CD8-positive, alpha-beta memory T cell (primary cell): ENCODE measurements around the gene TIMM50. TPM values are rescaled to one million over a fixed set of nuclear protein-coding genes. Genes with fewer than 3 reads are reported as not detected.
A peak's percentile ranks its signal among the peaks of the same experiment; 100 is the strongest.

ENCODE experiments used
- CTCF ChIA-PET: fragments of 350-600 bp; sonication (Branson Sonifier 250); formaldehyde crosslinking; loops from one replicate; lab custom pipeline; 2021; ENCODE audit warnings: antibody characterized with exemption; lab: Charles Lee
- POLR2A ChIA-PET: fragments of 350-600 bp; sonication (Branson Sonifier 250); formaldehyde crosslinking; loops from one replicate; lab custom pipeline; 2021; ENCODE audit warnings: antibody characterized with exemption; lab: Charles Lee
- DNase-seq, 5 donors: peaks; one replicate each; pipeline versions ENCODE4 v3.0.0 to v3.0.0-alpha.2; 2020 to 2022; ENCODE audit warnings: mixed read lengths in 1 of 5
- H3K27ac ChIP-seq: one replicate; pipeline ENCODE4 v1.7.0; 2013; ENCODE audit warnings: low read depth, mild to moderate bottlenecking, low read length, moderate library complexity
- H3K27me3 ChIP-seq: 2 replicates; pipeline ENCODE4 v1.7.0; 2013; ENCODE audit warnings: low read length, mild to moderate bottlenecking; ENCODE audit not compliant: insufficient read depth, poor library complexity, severe bottlenecking
- H3K36me3 ChIP-seq: 2 replicates; pipeline ENCODE4 v1.7.0; 2013; ENCODE audit warnings: mild to moderate bottlenecking, low read length, moderate library complexity; ENCODE audit not compliant: insufficient read depth
- H3K4me1 ChIP-seq: 2 replicates; pipeline ENCODE4 v1.7.0; 2013; ENCODE audit warnings: mild to moderate bottlenecking, low read length, moderate library complexity; ENCODE audit not compliant: insufficient read depth
- H3K4me3 ChIP-seq: 2 replicates; pipeline ENCODE4 v1.7.0; 2013; ENCODE audit warnings: mild to moderate bottlenecking, low read length
- H3K9me3 ChIP-seq: 2 replicates; pipeline ENCODE4 v1.7.0; 2013; ENCODE audit warnings: mild to moderate bottlenecking, low read length
- H3K27ac Mint-ChIP-seq, 8 donors: one replicate each; pipeline ENCODE4 v1.8.0; 2020 to 2021; ENCODE audit warnings: mixed read lengths in 8 of 8, mild to moderate bottlenecking in 6 of 8, inconsistent platforms in 3 of 8, moderate library complexity in 3 of 8
- H3K27me3 Mint-ChIP-seq, 2 donors: one replicate each; pipeline ENCODE4 v1.8.0; 2020 to 2021; ENCODE audit warnings: mixed read lengths in 2 of 2, mild to moderate bottlenecking in 1 of 2, moderate library complexity in 1 of 2
- H3K36me3 Mint-ChIP-seq, 3 donors: one replicate each; pipeline ENCODE4 v1.8.0; 2020 to 2021; ENCODE audit warnings: mixed read lengths in 3 of 3, inconsistent platforms in 1 of 3, mild to moderate bottlenecking in 1 of 3
- H3K4me1 Mint-ChIP-seq, 3 donors: one replicate each; pipeline ENCODE4 v1.8.0; 2020 to 2021; ENCODE audit warnings: mixed read lengths in 3 of 3, inconsistent platforms in 1 of 3, mild to moderate bottlenecking in 1 of 3
- H3K4me3 Mint-ChIP-seq, 7 donors: one replicate each; pipeline ENCODE4 v1.8.0; 2020 to 2021; ENCODE audit warnings: mixed read lengths in 7 of 7, mild to moderate bottlenecking in 6 of 7, moderate library complexity in 4 of 7, inconsistent platforms in 2 of 7
- H3K9me3 Mint-ChIP-seq, 5 donors: one replicate each; pipeline ENCODE4 v1.8.0; 2020 to 2022; ENCODE audit warnings: mixed read lengths in 5 of 5, mild to moderate bottlenecking in 3 of 5, moderate library complexity in 2 of 5, inconsistent platforms in 1 of 5
- polyA plus RNA-seq: library from polyadenylated mRNA; unstranded; fragments of 300-500 nt; fragmentation: Illumina TruSeq; gene quantifications from one replicate; pipeline ENCODE4 v1.2.3, GENCODE V29; 2021
- total RNA-seq, 2 experiments: library from RNA; stranded (reverse); gene quantifications; one replicate each; pipeline ENCODE4 v1.2.3, GENCODE V29; 2021

The TIMM50 gene
- total and polyA plus RNA-seq, 3 experiments from 2014 or later = 47.3 to 137 (median 131) TPM

DNA sequence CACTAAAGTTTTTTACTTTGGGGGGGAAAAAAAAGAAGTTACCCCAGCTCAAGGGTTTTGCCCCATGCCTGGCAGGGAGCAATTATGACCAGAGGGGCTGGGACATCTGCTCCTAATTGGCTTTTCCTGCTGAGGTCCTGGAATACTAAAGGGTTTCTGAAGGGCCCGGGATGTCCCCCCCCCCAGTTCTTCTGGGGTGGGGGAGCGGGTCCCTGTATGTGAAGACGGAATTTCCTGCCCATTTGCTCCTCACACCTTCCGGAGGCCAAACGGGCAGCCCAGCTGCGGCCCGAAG is 17.0 kb downstream of the TIMM50 start:
- H3K27me3 Mint-ChIP-seq = peaks cover 28 to 43% of the 10 kb centered on the region in 2 donors
- CTCF ChIA-PET = interaction anchor here (0.7 to 1.5 kb wide), 2 partner anchors 35 to 57 kb away, joined by 3 to 8 read pairs; partner anchors contain the start of gene EID2B
- peak overlapping the region in 1 of 7 donors; percentile 59 for H3K4me3 Mint-ChIP-seq
- Histone ChIP-seq H3K9me3 (no peaks in the 10 kb centered on the region), H3K27me3 (peaks cover 25% of the 10 kb centered on the region), H3K27ac (no peak overlapping the region), H3K4me3 (no peak overlapping the region), H3K4me1 (peaks cover 15% of the 10 kb centered on the region), H3K36me3 (no peaks in the 10 kb centered on the region)
- DNase-seq = no peak
- H3K27ac Mint-ChIP-seq = no peak overlapping the region
- peaks cover 0 to 4% (median 0%) of the 10 kb centered on the region in 5 donors for H3K9me3 Mint-ChIP-seq
- H3K36me3 Mint-ChIP-seq = peaks cover 0 to 2% (median 0%) of the 10 kb centered on the region in 3 donors
- peaks cover 13 to 23% (median 18%) of the 10 kb centered on the region in 3 donors for H3K4me1 Mint-ChIP-seq
- POLR2A ChIA-PET = no interaction called here

DNA sequence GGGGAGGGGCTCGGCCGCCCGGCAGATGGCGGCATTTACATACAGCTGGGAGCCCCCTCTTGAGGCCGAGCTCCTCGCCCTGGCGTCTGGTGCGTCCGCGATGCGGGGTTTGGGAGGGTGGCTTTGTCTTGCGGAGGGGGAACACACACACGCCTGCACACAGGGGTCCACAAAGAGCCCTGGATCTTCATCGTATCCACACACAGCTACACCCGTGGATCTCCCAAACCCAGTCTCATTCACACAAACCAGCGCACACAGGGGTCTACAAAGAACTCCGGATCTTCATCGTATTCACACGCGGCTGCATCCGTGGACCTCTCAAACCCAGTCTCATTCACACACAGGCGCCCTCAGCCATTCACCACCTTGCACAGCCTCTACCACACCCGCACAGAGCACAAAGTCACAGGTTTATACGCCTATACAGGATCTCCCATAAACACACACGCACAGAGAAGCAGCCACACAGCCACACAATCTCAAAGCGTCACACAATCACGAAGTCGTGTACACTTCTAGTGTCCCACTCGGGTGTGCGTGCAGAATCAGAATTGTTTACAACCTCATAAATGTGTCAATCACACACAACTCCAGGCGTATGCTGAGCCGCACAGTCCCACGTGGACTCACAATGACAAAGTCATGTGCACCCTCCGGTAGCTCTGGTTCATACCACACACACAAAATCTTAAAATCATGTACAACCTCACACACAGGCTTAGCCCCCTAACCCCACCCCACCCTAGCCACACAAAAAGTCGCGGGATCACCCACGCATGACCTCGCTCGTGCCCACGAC is 17.6 kb downstream of the TIMM50 start:
- H3K27ac ChIP-seq = no peak overlapping the region
- Mint-ChIP-seq H3K4me1 (peaks cover 15 to 25% (median 18%) of the 10 kb centered on the region in 3 donors), H3K4me3 (peak overlapping the region; percentile 25 to 89 (median 59)), H3K9me3 (peaks cover 0 to 4% (median 0%) of the 10 kb centered on the region in 5 donors), H3K36me3 (no peaks in the 10 kb centered on the region), H3K27me3 (peaks cover 29 to 45% of the 10 kb centered on the region in 2 donors), H3K27ac (peak overlapping the region in 1 of 8 donors; percentile 36)
- no peak for DNase-seq
- H3K4me1 ChIP-seq = peaks cover 18% of the 10 kb centered on the region
- ChIA-PET CTCF (interaction anchor here (0.5 to 1.5 kb wide), 3 partner anchors 35 to 80 kb away, joined by 3 to 8 read pairs (median 3); partner anchors contain the start of gene EID2B), POLR2A (interaction anchor here (0.5 kb wide), 1 partner anchor 16 kb away, joined by 5 read pairs; no protein-coding TSS in a partner anchor)
- peaks cover 25% of the 10 kb centered on the region for H3K27me3 ChIP-seq
- no peaks in the 10 kb centered on the region for H3K9me3 ChIP-seq
- peak overlapping the region; percentile 26 for H3K4me3 ChIP-seq
- no peaks in the 10 kb centered on the region for H3K36me3 ChIP-seq

DNA sequence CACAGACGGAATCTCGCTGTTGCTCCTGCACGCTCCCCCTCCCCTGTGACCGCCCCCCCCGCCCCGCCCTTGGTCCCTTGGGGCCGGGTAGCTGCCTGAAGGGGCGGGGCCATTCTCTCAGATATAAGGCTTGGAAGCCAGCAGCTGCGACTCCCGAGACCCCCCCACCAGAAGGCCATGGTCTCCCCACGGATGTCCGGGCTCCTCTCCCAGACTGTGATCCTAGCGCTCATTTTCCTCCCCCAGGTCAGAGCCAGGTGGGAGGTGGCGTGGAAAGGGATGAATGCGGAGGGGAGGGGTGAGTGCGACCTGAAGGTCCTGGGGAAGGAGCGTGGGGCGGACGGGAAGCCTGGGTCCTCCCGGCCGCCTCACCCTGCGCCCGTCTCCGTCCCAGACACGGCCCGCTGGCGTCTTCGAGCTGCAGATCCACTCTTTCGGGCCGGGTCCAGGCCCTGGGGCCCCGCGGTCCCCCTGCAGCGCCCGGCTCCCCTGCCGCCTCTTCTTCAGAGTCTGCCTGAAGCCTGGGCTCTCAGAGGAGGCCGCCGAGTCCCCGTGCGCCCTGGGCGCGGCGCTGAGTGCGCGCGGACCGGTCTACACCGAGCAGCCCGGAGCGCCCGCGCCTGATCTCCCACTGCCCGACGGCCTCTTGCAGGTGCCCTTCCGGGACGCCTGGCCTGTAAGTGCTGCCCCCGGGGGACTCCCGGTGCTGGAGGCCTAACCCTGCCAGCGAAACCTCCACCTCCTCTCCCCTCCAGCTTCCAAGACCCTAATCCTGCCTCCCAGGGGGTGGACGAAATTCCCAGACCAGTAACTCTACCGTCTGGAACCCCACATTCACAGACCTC is 18.4 kb downstream of the TIMM50 start, which contains the start of gene DLL3:
Gene DLL3, plus strand, starts transcription at position 150 of the 845 bp plus-strand sequence. Its CDS starts 28 bp downstream, at position 178.
- H3K4me1 Mint-ChIP-seq = peaks cover 18 to 29% (median 19%) of the 10 kb centered on the region in 3 donors
- ChIA-PET CTCF (interaction anchor here (1.0 to 1.5 kb wide), 2 partner anchors 21 to 34 kb away, joined by 3 to 8 read pairs; partner anchors contain the start of gene EID2B), POLR2A (interaction anchor here (0.7 kb wide), 1 partner anchor 244 kb away, joined by 4 read pairs; no protein-coding TSS in a partner anchor)
- DNase-seq = no peak
- no peaks in the 10 kb centered on the region for H3K36me3 ChIP-seq
- peaks cover 26% of the 10 kb centered on the region for H3K27me3 ChIP-seq
- H3K9me3 Mint-ChIP-seq = peaks cover 0 to 4% (median 0%) of the 10 kb centered on the region in 5 donors
- H3K27ac Mint-ChIP-seq = peak within 1 kb of the TSS in 2 of 8 donors; percentile 17 to 53
- H3K4me1 ChIP-seq = peaks cover 21% of the 10 kb centered on the region
- H3K4me3 ChIP-seq = peak within 1 kb of the TSS; percentile 26
- peaks cover 35 to 54% of the 10 kb centered on the region in 2 donors for H3K27me3 Mint-ChIP-seq
- peak within 1 kb of the TSS; percentile 49 to 89 (median 62) for H3K4me3 Mint-ChIP-seq
- H3K36me3 Mint-ChIP-seq = no peaks in the 10 kb centered on the region
- no peak within 1 kb of the TSS for H3K27ac ChIP-seq
- no peaks in the 10 kb centered on the region for H3K9me3 ChIP-seq

DNA sequence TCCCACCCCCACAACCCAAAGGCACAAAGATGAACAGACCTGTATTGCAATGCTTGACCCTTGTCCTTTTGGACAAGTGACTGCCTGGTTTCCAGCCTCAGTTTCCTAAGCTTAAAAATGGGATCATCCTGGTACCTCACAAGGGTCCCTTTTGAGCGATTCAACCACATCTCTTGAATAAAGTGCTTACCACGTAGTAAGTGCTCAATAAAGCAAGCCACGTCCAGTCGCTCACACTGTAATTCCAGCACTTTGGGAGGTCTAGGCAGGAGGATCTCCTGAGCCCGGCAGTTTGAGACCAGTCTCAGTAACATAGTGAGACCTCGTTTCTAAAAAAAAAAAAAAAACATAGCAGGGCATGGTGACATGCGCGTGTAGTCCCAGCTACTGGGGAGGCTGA is 19.3 kb downstream of the TIMM50 start:
- Mint-ChIP-seq H3K27me3 (peaks cover 43 to 63% of the 10 kb centered on the region in 2 donors), H3K4me3 (peak overlapping the region in 6 of 7 donors; percentile 45 to 72 (median 60))
- CTCF ChIA-PET = interaction anchor here (1.0 to 1.3 kb wide), 2 partner anchors 20 to 26 kb away, joined by 3 to 5 read pairs; no protein-coding TSS in a partner anchor

DNA sequence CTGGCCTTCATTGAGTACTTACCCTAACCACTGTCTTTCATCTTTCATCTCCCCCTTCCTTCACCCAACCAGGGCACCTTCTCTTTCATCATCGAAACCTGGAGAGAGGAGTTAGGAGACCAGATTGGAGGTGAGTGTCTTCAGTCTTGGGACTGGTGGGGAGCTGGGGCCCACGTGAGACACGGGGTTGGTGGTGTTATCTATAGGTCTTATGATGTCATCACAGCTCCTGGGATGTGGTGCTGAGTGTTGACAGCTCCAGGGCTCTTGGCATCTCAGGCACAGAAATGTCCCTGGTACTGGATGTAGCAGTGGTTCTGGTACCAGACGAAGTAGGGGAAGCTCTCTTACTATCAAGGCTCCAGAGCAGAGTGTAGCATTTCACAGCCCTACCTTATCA is 19.9 kb downstream of the TIMM50 start:
- ChIA-PET POLR2A (interaction anchor here (0.6 kb wide), 1 partner anchor 56 kb away, joined by 3 read pairs; no protein-coding TSS in a partner anchor), CTCF (interaction anchor here (1.3 kb wide), 1 partner anchor 26 kb away, joined by 5 read pairs; no protein-coding TSS in a partner anchor)
- no peaks in the 10 kb centered on the region for H3K9me3 ChIP-seq
- H3K4me3 ChIP-seq = no peak overlapping the region
- Mint-ChIP-seq H3K9me3 (peaks cover 0 to 4% (median 0%) of the 10 kb centered on the region in 5 donors), H3K27me3 (peaks cover 45 to 66% of the 10 kb centered on the region in 2 donors), H3K4me3 (peak overlapping the region in 1 of 7 donors; percentile 17), H3K4me1 (peaks cover 18 to 29% (median 20%) of the 10 kb centered on the region in 3 donors), H3K36me3 (no peaks in the 10 kb centered on the region), H3K27ac (peak overlapping the region in 1 of 8 donors; percentile 19)
- no peaks in the 10 kb centered on the region for H3K36me3 ChIP-seq
- H3K27me3 ChIP-seq = peaks cover 31% of the 10 kb centered on the region
- DNase-seq = no peak
- H3K4me1 ChIP-seq = peaks cover 21% of the 10 kb centered on the region
- H3K27ac ChIP-seq = no peak overlapping the region

More for the DNA sequence above, 19.3 kb downstream of the TIMM50 start:
- no peaks in the 10 kb centered on the region for H3K36me3 Mint-ChIP-seq
- peaks cover 18 to 29% (median 19%) of the 10 kb centered on the region in 3 donors for H3K4me1 Mint-ChIP-seq
- POLR2A ChIA-PET = interaction anchor here (0.7 kb wide), 1 partner anchor 245 kb away, joined by 4 read pairs; no protein-coding TSS in a partner anchor
- no peak overlapping the region for H3K27ac ChIP-seq
- H3K4me3 ChIP-seq = no peak overlapping the region
- peaks cover 31% of the 10 kb centered on the region for H3K27me3 ChIP-seq
- peaks cover 0 to 4% (median 0%) of the 10 kb centered on the region in 5 donors for H3K9me3 Mint-ChIP-seq
- no peaks in the 10 kb centered on the region for H3K9me3 ChIP-seq
- no peaks in the 10 kb centered on the region for H3K36me3 ChIP-seq
- H3K27ac Mint-ChIP-seq = no peak overlapping the region
- H3K4me1 ChIP-seq = peaks cover 21% of the 10 kb centered on the region
- no peak for DNase-seq

DNA sequence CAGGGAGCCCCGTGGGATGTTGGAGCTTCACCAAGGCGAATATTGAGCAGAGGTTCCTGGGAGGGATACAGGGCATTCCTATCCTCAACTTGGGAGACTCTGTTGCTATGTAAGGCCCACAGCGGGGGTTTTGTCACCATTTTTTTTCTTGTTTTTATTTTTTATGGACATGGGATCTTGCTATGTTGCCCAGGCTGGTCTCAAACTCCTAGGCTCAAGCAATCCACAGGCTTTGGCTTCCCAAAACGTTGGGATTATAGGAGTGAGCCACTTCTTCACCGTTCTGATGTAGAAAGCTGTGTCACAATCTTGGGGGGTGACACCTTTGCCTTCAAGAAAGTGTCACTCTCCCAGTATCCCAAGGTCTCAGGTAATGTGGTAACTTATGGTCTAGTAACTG is 20.7 kb downstream of the TIMM50 start:
- Mint-ChIP-seq H3K9me3 (peaks cover 0 to 4% (median 0%) of the 10 kb centered on the region in 5 donors), H3K4me1 (peaks cover 21 to 31% (median 22%) of the 10 kb centered on the region in 3 donors), H3K4me3 (no peak overlapping the region), H3K27me3 (peaks cover 48 to 65% of the 10 kb centered on the region in 2 donors), H3K27ac (no peak overlapping the region), H3K36me3 (no peaks in the 10 kb centered on the region)
- Histone ChIP-seq H3K4me1 (peaks cover 21% of the 10 kb centered on the region), H3K4me3 (no peak overlapping the region), H3K27ac (no peak overlapping the region), H3K36me3 (no peaks in the 10 kb centered on the region), H3K9me3 (no peaks in the 10 kb centered on the region), H3K27me3 (peaks cover 31% of the 10 kb centered on the region)
- ChIA-PET CTCF (interaction anchor here (0.6 to 1.3 kb wide), 2 partner anchors 13 to 27 kb away, joined by 3 to 5 read pairs; no protein-coding TSS in a partner anchor), POLR2A (no interaction called here)
- DNase-seq = no peak
